GM12865 (cell line): ENCODE results near the gene GLRX2.
A peak's percentile ranks its signal among the peaks of the same experiment; 100 is the strongest.

Source experiments
- DNase-seq: peaks from one replicate; pipeline ENCODE4 v3.0.0; 2010; ENCODE audit warnings: low read depth
- H3K4me3 ChIP-seq: 2 replicates; pipeline ENCODE4 v1.5.1; 2011; ENCODE audit warnings: mild to moderate bottlenecking, low read depth, low read length, control low read depth
- TF ChIP-seq, protein P1 (sequence below): IDR thresholded peaks from 2 replicates; pipeline ENCODE4 v1.5.1; 2011; ENCODE audit warnings: low read length, control low read depth, low read depth, inconsistent platforms; ENCODE audit not compliant: insufficient read depth; ENCODE audit errors: missing control alignments

The GLRX2 gene

DNA sequence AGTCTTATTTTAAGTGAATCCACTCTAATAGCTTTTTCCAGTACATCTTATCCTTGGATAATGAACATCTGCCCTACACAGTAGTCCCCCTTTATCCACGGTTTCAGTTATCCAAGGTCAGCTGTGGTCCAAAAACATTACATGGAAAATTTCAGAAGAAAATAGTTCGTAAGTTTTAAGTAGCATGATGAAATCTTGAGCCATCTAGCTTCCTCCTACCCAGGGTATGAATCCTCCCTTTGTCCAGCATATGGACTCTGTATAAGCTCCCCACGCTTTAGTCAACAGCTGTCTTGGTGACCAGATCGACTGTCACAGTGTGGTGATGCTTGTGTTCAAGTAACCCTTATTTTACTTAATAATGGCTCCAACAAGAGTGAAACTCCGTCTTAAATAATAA, 2.6 kb downstream of the GLRX2 start:
- TF ChIP-seq, protein P1, sequence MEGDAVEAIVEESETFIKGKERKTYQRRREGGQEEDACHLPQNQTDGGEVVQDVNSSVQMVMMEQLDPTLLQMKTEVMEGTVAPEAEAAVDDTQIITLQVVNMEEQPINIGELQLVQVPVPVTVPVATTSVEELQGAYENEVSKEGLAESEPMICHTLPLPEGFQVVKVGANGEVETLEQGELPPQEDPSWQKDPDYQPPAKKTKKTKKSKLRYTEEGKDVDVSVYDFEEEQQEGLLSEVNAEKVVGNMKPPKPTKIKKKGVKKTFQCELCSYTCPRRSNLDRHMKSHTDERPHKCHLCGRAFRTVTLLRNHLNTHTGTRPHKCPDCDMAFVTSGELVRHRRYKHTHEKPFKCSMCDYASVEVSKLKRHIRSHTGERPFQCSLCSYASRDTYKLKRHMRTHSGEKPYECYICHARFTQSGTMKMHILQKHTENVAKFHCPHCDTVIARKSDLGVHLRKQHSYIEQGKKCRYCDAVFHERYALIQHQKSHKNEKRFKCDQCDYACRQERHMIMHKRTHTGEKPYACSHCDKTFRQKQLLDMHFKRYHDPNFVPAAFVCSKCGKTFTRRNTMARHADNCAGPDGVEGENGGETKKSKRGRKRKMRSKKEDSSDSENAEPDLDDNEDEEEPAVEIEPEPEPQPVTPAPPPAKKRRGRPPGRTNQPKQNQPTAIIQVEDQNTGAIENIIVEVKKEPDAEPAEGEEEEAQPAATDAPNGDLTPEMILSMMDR, result no peak
- no peak for DNase-seq
- no peak overlapping the region for H3K4me3 ChIP-seq

DNA sequence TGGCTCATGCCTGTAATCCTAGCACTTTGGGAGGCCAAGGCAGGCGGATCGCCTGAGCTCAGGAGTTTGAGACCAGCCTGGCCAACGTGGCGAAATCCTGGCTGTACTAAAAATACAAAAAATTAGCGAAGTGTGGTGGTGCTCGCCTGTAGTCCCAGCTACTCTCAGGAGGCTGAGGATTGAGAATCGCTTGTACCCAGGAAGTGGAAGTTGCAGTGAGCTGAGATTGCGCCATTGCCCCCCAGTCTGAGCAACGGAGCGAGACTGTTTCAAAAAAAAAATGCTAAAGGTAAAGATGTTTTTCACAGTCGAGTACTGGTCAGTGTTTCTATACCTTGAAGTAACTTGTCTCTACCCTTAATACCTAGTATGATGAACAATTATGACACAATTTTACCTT, 11.1 kb downstream of the GLRX2 start:
- H3K4me3 ChIP-seq, result no peak overlapping the region
- no peak for DNase-seq
- TF ChIP-seq, protein P1, result no peak

DNA sequence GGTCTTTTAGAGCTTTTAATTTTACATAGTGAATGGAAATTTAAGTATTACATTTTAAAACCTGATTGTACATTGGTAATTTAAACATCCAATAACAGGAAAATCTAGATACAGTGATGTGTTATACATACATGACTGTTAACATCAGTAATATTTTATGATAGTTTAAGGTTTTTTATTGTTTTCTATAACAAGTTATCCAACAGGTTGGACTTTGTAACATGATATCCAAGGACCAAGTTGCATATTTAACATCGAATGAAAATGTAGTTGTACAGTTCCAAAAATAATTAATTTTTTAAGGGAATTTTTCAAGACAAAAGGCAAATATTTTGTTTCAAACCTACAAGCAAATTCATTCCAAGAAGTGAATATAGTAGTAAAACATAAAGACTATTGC, 14.3 kb downstream of the GLRX2 start:
- DNase-seq, result no peak
- no peak overlapping the region for H3K4me3 ChIP-seq
- TF ChIP-seq, protein P1, result no peak

DNA sequence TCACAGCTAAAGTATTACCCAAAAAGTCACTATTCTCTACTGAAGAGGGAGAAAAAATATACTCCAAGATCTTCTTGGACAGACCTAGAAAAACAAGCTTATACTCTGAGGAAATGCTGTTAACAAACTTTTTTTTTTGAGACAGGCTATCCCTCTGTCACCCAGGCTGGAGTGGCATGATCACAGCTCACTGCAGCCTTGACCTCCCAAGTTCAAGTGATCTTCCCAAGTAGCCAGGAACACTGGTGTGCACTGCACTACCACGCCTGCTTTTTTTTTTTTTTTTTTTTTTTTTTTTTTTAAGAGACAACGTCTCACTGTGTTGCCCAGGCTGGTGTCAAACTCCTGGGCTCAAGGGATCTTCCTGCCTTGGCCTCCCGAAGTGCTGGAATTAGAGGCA, 17.3 kb downstream of the GLRX2 start:
- TF ChIP-seq, protein P1, result no peak
- no peak for DNase-seq
- H3K4me3 ChIP-seq, result no peak overlapping the region

DNA sequence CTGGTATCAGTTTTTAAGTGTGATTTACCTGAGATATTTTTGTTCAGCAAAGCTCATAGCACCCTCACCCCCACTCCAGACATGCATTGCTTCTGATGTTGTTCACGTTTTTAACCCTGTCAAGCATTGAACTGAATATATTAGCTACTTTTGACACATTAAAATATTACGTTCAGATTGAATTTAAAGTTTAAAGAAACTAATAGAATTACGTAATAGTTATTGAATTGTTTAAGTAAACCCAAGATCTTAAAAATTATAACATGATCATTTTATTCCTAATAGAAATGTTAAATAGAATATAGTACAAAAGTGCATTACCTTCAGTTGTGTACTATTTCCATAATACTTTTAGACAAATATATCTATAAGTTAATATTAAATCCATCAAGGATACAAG, 18.9 kb downstream of the GLRX2 start:
- no peak for DNase-seq
- TF ChIP-seq, protein P1, result no peak
- no peak overlapping the region for H3K4me3 ChIP-seq

DNA sequence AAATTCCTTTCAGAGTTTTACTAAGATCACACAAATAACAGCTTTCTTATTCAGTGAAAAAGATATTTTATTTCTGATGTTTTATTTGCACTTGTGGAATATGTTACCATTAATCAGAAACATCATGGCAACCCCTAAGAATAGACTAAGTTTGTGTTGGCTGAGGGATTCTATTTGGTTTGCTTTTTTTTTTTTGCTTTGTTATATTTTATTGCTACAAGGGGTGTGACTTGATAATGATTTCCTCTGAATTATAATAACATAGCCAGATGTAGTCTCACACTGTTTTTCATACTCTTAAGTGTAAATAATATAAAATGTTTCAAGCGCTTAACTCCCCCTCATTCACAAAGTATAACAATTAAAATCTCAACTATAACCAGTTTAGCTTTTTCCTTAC, 20.0 kb downstream of the GLRX2 start:
- no peak overlapping the region for H3K4me3 ChIP-seq
- TF ChIP-seq, protein P1, result no peak
- no peak for DNase-seq

DNA sequence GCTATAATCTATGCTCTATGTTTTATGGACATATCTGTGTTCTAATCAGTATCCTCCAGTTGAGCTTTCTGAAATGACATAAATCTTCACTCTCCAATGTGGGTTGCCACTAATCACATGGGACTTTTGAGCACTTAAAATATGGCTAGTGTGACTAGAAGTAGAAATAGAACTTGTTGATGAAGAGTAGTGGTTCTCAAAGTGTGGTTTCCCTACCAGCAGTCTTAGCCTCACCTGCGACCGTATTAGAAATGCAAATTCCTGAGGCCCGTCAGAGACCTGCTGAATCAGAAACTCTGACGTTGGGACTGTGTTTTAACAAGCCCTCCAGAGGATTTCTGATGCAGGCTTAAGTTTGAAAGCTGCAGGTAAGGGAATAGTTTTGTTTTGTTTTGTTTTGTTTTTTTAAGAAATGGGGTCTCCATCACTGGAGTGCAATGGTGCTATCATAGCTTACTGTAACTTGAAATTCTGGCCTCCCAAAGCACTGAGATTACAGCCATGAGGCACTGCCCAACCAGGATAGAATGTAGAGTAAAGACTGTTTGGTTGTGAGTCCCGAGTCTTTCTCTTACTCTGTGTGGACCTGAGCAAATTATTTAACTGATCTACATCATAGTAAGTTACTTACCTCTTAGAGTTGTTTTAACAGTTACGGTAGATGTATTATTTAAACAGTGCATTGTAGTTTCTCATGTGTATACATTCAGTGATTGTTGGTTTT, 21.7 kb downstream of the GLRX2 start:
- no peak overlapping the region for H3K4me3 ChIP-seq
- TF ChIP-seq, protein P1, result no peak
- peak; percentile 75 for DNase-seq
